HepG2 (cell line): ENCODE results near the gene PPP2R2C. TPM values are rescaled to one million over a fixed set of nuclear protein-coding genes. Genes with fewer than 3 reads are reported as not detected.

Experiments used
- FOSL2 ChIP-seq: sonication (generic); formaldehyde crosslinking; IDR thresholded peaks from 2 replicates; pipeline ENCODE4 v1.4.0; 2020; ENCODE audit warnings: missing genetic modification reagents
- PHF5A ChIP-seq: IDR thresholded peaks from one replicate; pipeline ENCODE4 v1.6.1; 2018; ENCODE audit warnings: low read depth, missing genetic modification reagents; ENCODE audit not compliant: unreplicated experiment
- SCMH1 ChIP-seq: sonication (generic); formaldehyde crosslinking; IDR thresholded peaks from 2 replicates; pipeline ENCODE4 v1.9.0; 2021; ENCODE audit warnings: missing genetic modification reagents, mild to moderate bottlenecking, borderline replicate concordance
- SMAD1 ChIP-seq: sonication (generic); formaldehyde crosslinking; IDR thresholded peaks from 2 replicates; pipeline ENCODE4 v1.4.0; 2020; ENCODE audit warnings: missing genetic modification reagents, low read depth, mild to moderate bottlenecking, borderline replicate concordance
- ZBTB40 ChIP-seq, 2 experiments: fragments of 450-650 bp in 1 of 2; sonication (generic) in 1 of 2; formaldehyde crosslinking in 1 of 2; IDR thresholded peaks; 2 replicates each; pipeline versions ENCODE4 v1.6.1 to v1.8.0; 2016 to 2022; ENCODE audit warnings: antibody characterized with exemption in 1 of 2, mild to moderate bottlenecking in 1 of 2, missing genetic modification reagents in 1 of 2
- ZNF318 ChIP-seq: sonication (generic); formaldehyde crosslinking; IDR thresholded peaks from 2 replicates; pipeline ENCODE4 v1.4.0; 2020; ENCODE audit warnings: mild to moderate bottlenecking, missing genetic modification reagents
- ZNF749 ChIP-seq: sonication (generic); formaldehyde crosslinking; IDR thresholded peaks from 2 replicates; pipeline ENCODE4 v1.8.0; 2022; ENCODE audit warnings: mild to moderate bottlenecking, missing genetic modification reagents, moderate library complexity, borderline replicate concordance
- polyA plus RNA-seq, 8 experiments: library from polyadenylated mRNA; depleted of rRNA in 3 of 8; stranded (reverse) in 7 of 8; unstranded in 1 of 8; fragments of >200 nt; fragmentation: Illumina TruSeq in 4 of 8; extraction: Trizol in 4 of 8; gene quantifications; 2 replicates each; pipeline versions ENCODE4 v1.2.1 to v1.2.3, GENCODE V29; 2011 to 2016; ENCODE audit warnings: low read depth in 4 of 8, missing spikeins in 1 of 8, mixed read lengths in 1 of 8; ENCODE audit not compliant: insufficient read depth in 1 of 8
- total RNA-seq, 5 experiments: library from RNA; depleted of rRNA; stranded (reverse); fragments of >200 nt; fragmentation: Illumina TruSeq; extraction: Trizol; gene quantifications; 2 replicates each; pipeline ENCODE4 v1.2.3, GENCODE V29; 2016; ENCODE audit warnings: low read depth in 1 of 5

Gene PPP2R2C
- total and polyA plus RNA-seq, 2 of the 13 experiments (the other 11 are each of a cell fraction or from before 2014, with no cell fraction given) = 0.60 to 8.6 TPM

DNA sequence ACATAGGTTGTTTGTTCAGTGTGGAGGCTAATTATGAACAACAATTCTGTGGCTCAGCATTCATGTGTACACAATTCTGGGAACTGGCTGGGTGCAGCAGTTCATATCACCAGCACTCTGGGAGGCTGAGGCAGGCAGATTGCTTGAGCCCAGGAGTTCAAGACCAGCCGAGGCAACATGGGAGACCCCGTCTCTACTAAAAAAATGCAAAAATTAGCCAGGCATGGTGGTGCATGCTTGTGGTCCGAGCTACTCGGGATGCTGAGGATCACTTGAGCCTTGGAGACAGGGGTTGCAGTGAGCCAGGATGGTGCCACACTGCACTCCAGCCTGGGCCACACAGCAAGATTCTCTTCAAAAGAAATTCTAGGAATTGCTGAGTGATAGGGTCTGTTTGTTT, 4.5 kb upstream of the PPP2R2C start (continued):
- TF ChIP-seq ZBTB40 (IDR thresholded peaks at IDR 0.05) (no peak), ZBTB40 (CRISPR knock-in tag; IDR thresholded peaks at IDR 0.05) (no peak), SMAD1 (CRISPR knock-in tag) (no peak), FOSL2 (no peak), SCMH1 (no peak), ZNF318 (CRISPR knock-in tag) (no peak), PHF5A (no peak), ZNF749 (CRISPR knock-in tag) (no peak)
